Left colon (tissue), 2 donors: Measurements from ENCODE around the gene FBXL7. TPM values are rescaled to one million over a fixed set of nuclear protein-coding genes. Genes with fewer than 3 reads are reported as not detected.

ENCODE experiments used
- ATAC-seq: fragments of 200-7000 bp; cut with Tn5 transposase; one replicate; pipeline ENCODE4 v1.9.1; 2020; ENCODE audit warnings: mild to moderate bottlenecking, moderate library complexity
- DNase-seq, 2 donors: peaks; one replicate each; pipeline ENCODE4 v3.0.0-alpha.2; 2020
- intact Hi-C, 2 donors: fragments of 100-400 bp; cut with DNase I in 1 of 2; cut with micrococcal nuclease in 1 of 2; formaldehyde crosslinking; loops; one replicate each; pipeline versions ENCODE4 v1.11.2 to v1.14.0; 2022; cut with DNase I, micrococcal nuclease
- total RNA-seq, 2 donors: library from RNA; stranded (reverse); fragmentation: NEBNext Ultra II Directional; extraction: Animal tissue kit (Norgen Biotek cat#: 25700); gene quantifications; one replicate each; pipeline ENCODE4 v1.2.1, GENCODE V29; 2021
- donor health status: DM: no; HTN: no; CAD: no.
- donor health status: DM: yes; HTN: yes; CAD: no.

Gene FBXL7
- total RNA-seq, 2 donors from 2014 or later = 1.6 to 3.6 TPM

- intact Hi-C loops = no loop called here
- no peak for DNase-seq
- ATAC-seq = no peak
These were observed 71.1 kb downstream of the FBXL7 start for GRCh38 chr5:15571081-15571480.

DNA sequence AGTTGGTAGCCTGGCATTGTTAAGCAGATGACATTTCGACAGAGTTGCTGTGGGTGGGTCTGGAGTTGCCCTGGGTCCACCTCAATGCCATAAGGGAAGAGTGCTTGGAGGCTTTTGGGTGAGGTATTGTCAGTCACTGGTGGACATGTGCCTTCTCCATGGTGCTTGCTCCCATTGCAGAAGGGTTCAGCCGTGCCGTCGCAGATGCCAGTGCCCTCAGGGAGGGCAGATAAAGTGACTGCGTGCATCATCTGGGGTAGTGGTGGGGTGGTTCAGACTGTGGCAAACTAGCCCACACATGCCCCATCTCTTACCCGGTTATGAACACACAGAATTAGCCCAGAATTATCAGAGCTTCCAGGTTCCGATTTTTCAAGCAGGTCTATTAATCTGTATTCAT lies 71.6 kb downstream of the FBXL7 start:
- DNase-seq (no peak), ATAC-seq (no peak)
- intact Hi-C loops = no loop called here

GRCh38 chr5:15573590-15573989 lies 73.6 kb downstream of the FBXL7 start:
- DNase-seq (no peak), ATAC-seq (no peak)
- intact Hi-C loops = no loop called here

DNA sequence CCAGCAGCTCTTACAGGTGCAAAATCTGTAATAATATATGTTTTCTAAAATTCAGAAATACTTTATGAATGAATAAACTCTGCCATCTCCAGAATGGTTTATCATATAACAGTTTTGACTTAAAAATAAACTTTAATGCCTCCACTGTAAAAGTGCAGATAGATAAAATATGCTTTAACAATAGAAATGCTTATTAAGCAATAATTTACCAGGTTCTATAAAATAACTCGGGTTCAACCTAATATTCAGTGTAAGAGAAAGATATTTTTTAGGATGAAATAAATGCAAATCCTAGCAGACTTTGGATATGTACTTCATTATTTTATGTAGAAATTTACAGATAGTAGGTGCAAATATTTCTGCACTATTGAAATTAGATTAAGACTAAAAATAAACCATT lies 74.1 kb downstream of the FBXL7 start:
- DNase-seq (no peak), ATAC-seq (no peak)
- intact Hi-C loops = no loop called here

DNA sequence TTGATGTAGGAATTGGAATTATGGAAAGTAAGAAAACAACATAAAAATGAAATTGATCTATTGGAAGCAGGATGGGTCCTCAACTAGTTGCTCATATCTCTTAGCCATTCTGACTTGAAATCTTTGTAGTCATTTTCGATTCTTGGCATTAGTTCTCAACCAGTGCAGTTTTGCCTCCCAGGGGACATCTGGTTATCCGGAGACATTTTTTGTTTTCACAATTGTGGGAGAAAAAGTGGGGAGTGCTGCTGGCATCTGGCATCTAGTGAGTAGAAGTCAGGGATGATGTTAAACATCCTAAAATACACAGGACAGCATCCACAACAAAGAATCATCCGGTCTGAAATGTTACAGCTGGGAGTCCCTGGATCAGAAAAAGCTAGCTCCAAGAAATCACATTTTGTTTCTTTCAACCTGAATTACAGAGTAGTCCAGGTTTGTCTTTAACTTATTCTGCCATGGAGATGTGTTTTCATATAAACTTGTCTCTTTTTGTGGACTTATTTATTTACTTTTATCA lies 74.9 kb downstream of the FBXL7 start:
- intact Hi-C loops = no loop called here
- ATAC-seq = no peak
- no peak for DNase-seq

DNA sequence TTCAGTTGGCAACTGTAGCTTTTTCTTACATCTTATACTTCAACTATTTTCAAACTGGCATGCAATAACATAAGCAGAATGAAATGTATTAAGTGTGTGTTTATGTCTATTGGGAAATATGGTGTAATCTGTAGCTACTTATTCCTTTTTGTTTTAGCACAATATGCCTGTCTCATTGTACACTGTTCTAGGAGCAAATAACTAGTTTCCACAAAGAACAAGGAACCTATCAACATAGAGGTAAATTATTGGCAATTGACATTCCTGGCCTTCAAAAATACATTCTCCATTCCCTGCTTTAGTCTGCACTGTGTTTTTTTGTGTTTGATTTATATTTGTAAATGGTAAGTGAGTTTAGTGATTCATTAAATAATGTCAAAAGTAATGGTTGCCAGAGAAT lies 75.7 kb downstream of the FBXL7 start:
- intact Hi-C loops = no loop called here
- no peak for DNase-seq
- ATAC-seq = no peak

- intact Hi-C loops = no loop called here
- no peak for ATAC-seq
- no peak for DNase-seq
These were observed 77.2 kb downstream of the FBXL7 start for GRCh38 chr5:15577132-15577531.

GRCh38 chr5:15577831-15578230 lies 77.9 kb downstream of the FBXL7 start:
- no peak for DNase-seq

GRCh38 chr5:15579193-15579990 lies 79.4 kb downstream of the FBXL7 start:
- intact Hi-C loops = no loop called here
- ATAC-seq = no peak

More at GRCh38 chr5:15577831-15578230, 77.9 kb downstream of the FBXL7 start:
- intact Hi-C loops = no loop called here
- no peak for ATAC-seq

DNA sequence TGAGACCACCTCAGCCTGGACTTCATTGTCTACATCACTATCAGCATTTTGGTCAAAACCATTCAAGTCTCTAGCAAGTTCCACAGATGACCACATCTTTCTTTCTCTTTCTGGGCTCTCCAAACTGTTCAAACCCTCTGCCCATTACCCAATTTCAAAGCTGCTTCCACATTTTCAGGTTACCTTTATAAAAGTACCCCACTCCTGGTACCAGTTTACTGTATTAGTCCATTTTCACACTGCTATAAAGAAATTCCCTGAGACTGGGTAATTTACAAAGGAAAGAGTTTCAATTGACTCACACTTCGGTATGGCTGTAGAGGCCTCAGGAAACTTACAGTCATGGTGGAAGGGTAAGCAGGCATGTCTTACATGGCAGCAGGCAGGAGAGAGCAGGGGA lies 84.5 kb downstream of the FBXL7 start:
- no peak for ATAC-seq
- intact Hi-C loops = no loop called here
- DNase-seq = no peak

More at GRCh38 chr5:15579193-15579990, 79.4 kb downstream of the FBXL7 start:
- no peak for DNase-seq

- intact Hi-C loops = no loop called here
- DNase-seq (no peak), ATAC-seq (no peak)
These were observed 85.1 kb downstream of the FBXL7 start for GRCh38 chr5:15585128-15585527.

GRCh38 chr5:15585841-15586591 lies 86.0 kb downstream of the FBXL7 start:
- DNase-seq (no peak), ATAC-seq (no peak)
- intact Hi-C loops = no loop called here

DNA sequence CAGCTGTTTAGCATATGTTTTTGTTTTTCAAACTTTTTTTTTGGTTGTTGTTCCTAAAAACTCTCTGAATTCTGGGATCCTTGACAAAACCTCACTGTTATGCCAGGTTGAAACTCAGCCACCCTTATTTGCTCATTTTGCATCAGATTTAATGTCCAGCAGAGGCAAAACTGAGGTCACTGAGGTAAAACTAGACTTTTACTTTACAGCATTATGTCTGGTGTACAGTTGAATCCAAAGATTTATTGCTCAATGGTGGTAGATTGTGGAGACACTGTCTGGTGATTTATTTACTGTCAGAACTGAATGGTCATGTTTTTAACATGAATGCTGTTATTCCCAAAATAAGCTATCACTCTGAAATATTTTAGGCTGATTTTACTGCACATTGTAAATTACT lies 87.9 kb downstream of the FBXL7 start:
- intact Hi-C loops = no loop called here
- ATAC-seq = no peak
- no peak for DNase-seq

DNA sequence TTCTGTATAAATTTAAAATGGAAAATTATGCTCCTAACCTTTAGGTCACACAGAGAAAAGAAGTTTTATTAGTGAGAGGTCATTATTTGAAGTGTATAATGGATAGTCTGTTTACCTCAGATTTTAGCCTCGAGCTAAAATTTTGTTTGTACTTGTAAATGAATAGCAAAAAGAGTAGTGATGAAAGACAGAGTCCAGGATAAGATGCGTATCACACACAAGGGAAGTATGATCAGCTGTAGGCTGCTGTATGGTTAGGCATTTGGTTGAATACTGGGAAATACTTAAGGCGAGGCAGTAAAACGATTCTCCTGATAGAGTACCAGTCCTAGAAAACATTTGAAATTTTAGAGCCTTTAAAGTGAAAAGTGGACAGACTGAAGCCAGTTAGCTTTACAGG lies 92.7 kb downstream of the FBXL7 start:
- no peak for DNase-seq
- ATAC-seq = no peak
- intact Hi-C loops = no loop called here

- ATAC-seq = no peak
- intact Hi-C loops = no loop called here
These were observed 95.1 kb downstream of the FBXL7 start for GRCh38 chr5:15594977-15595568.

GRCh38 chr5:15595929-15596328 lies 95.9 kb downstream of the FBXL7 start:
- ATAC-seq = no peak

More at GRCh38 chr5:15594977-15595568, 95.1 kb downstream of the FBXL7 start:
- no peak for DNase-seq

GRCh38 chr5:15596936-15597335 lies 97.0 kb downstream of the FBXL7 start:
- intact Hi-C loops = no loop called here
- ATAC-seq = no peak

More at GRCh38 chr5:15595929-15596328, 95.9 kb downstream of the FBXL7 start:
- DNase-seq = no peak
- intact Hi-C loops = no loop called here

GRCh38 chr5:15597804-15598203 lies 97.8 kb downstream of the FBXL7 start:
- DNase-seq = no peak
- intact Hi-C loops = no loop called here

More at GRCh38 chr5:15596936-15597335, 97.0 kb downstream of the FBXL7 start:
- DNase-seq = no peak

DNA sequence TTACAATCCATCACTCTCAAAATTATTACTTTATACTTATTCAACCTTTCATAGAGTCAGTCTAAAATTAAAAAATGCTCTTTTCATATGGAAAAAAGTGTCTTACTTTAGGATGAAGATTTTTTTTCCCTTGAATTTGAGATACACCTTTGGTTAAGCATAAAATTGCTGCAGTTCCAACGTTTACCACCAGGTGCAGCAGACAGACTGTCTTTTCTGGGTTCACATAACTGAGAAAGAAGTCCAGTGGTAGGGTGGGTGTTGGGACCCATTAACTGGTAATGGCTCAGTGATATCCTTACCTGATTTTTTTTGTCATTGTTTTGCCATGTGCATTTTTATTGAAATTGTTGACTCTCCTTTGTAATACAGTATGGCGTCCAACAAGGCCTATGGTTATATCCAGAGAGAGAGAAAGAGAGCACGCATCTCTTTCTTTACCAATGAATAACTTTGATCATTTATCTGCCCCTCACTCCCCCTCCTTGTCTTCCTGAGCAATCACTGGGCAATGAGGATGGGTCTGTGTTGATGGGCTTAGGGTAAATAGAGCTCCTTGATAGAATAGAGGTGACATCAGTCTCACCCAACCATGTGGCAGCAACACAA lies 98.4 kb downstream of the FBXL7 start:
- intact Hi-C loops = no loop called here
- no peak for ATAC-seq
- DNase-seq = no peak

More at GRCh38 chr5:15597804-15598203, 97.8 kb downstream of the FBXL7 start:
- ATAC-seq = no peak
